ENCODE results near the gene ADAT2.

ADAT2 gene

DNA sequence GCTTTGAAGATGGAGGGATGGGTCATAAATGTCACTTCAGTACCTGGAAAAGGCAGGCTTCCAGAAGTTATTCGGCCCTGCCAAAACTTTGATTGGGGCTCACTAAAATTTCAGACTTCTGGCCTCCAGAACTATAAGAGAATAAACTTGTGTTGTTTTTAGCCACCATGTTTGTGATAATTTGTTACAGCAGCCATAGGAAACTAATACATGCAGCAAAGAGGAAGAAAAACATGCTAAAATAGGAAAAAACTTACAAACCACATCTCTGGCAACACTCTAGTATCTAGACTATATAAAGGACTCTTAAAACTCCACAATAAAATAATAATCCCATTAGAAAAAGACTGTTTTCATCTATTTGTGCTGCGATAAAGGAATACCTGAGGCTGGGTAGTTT, 9.5 kb downstream of the ADAT2 start:
- Histone ChIP-seq H2AFZ (ENCODE audit: low read length, unreplicated experiment) (no peak overlapping the region), H3K79me2 (ENCODE audit: control insufficient read depth, insufficient read depth, low read length, unreplicated experiment) (peaks cover 6% of the 10 kb centered on the region), H3K4me3 (ENCODE audit: low read depth, low read length) (no peak overlapping the region), H3K27me3 (ENCODE audit: insufficient read depth, low read length) (no peaks in the 10 kb centered on the region), H3K36me3 (ENCODE audit: insufficient read depth, low read length) (0 out of 2 replicates have a peak, but pooled peaks cover 16% of the 10 kb centered on the region), H3K4me1 (ENCODE audit: control insufficient read depth, insufficient read depth, low read length, unreplicated experiment) (peaks cover 5% of the 10 kb centered on the region), H3K27ac (ENCODE audit: low read depth, low read length) (peak overlapping the region; percentile 16; the same call in 1 of the 2 replicates)

DNA sequence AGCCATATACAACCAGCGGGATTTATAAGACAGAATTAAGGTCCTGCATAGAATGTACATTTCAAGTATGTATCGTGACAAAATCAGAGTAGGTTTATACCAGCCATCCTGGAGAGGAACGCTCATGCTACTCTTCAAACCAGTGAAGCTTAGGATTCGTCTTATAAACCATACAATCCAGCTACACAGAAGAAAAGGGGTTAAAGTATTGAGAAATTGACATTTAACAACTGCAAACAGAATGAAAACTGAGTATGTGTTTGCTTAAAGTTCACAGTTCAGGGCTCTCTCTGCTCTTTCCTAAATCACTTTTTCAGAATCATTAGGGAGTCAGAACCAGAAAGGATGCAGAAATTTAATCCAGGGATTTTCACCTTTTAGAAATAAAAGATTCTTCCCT, 17.9 kb downstream of the ADAT2 start:
- Histone ChIP-seq H3K27me3 (ENCODE audit: insufficient read depth, low read length) (no peaks in the 10 kb centered on the region), H3K36me3 (ENCODE audit: insufficient read depth, low read length) (no peaks in the 10 kb centered on the region), H3K4me3 (ENCODE audit: low read depth, low read length) (no peak overlapping the region), H2AFZ (ENCODE audit: low read length, unreplicated experiment) (no peak overlapping the region), H3K79me2 (ENCODE audit: control insufficient read depth, insufficient read depth, low read length, unreplicated experiment) (no peaks in the 10 kb centered on the region), H3K27ac (ENCODE audit: low read depth, low read length) (no peak overlapping the region), H3K4me1 (ENCODE audit: control insufficient read depth, insufficient read depth, low read length, unreplicated experiment) (no peaks in the 10 kb centered on the region)

DNA sequence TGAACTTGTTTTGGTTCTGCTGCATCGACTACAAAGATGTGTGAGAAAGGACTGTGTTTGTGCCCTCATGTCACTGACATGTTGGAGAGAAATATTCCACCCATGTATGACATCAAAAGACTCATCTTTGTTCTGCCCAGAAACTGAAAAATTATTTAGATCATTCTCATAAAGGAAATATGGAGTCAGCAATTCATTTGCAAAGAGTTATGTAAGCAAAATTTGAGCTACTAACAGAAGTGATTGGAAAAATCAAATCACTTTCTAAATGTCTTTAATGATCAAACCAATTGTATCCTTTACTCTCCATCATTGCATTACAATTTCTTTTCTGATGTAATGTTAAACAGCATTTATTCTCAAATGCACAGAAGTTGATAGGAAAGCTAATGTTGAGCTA, 19.3 kb downstream of the ADAT2 start:
- Histone ChIP-seq H3K27me3 (ENCODE audit: insufficient read depth, low read length) (no peaks in the 10 kb centered on the region), H3K4me1 (ENCODE audit: control insufficient read depth, insufficient read depth, low read length, unreplicated experiment) (no peaks in the 10 kb centered on the region), H3K27ac (ENCODE audit: low read depth, low read length) (no peak overlapping the region), H2AFZ (ENCODE audit: low read length, unreplicated experiment) (no peak overlapping the region), H3K79me2 (ENCODE audit: control insufficient read depth, insufficient read depth, low read length, unreplicated experiment) (no peaks in the 10 kb centered on the region), H3K36me3 (ENCODE audit: insufficient read depth, low read length) (no peaks in the 10 kb centered on the region), H3K4me3 (ENCODE audit: low read depth, low read length) (no peak overlapping the region)

DNA sequence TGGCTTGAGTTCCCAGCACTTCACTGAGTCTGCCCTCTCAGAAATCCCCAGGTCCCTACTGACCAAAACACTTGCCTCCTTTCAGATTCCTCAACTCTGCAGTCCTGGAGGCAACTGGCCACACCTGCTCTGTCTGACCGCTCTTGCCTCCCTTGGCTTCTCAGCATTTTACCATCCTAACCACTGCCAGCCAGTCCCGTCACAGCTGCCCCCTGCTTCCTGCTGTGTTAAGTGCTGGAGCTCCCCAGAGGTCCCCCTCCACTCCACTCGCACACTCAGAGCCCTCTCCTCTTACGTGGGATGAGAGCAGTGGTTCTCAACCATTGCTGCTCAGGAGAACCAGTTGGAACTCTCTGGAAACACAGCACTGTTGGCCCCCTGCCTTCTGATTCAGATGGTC, 20.5 kb downstream of the ADAT2 start:
- H3K4me1 ChIP-seq (ENCODE audit: control insufficient read depth, insufficient read depth, low read length, unreplicated experiment), result no peaks in the 10 kb centered on the region
- H3K36me3 ChIP-seq (ENCODE audit: insufficient read depth, low read length), result no peaks in the 10 kb centered on the region
- no peak overlapping the region for H3K27ac ChIP-seq (ENCODE audit: low read depth, low read length)
- H3K79me2 ChIP-seq (ENCODE audit: control insufficient read depth, insufficient read depth, low read length, unreplicated experiment), result no peaks in the 10 kb centered on the region
- H3K27me3 ChIP-seq (ENCODE audit: insufficient read depth, low read length), result no peaks in the 10 kb centered on the region
- no peak overlapping the region for H3K4me3 ChIP-seq (ENCODE audit: low read depth, low read length)
- no peak overlapping the region for H2AFZ ChIP-seq (ENCODE audit: low read length, unreplicated experiment)

DNA sequence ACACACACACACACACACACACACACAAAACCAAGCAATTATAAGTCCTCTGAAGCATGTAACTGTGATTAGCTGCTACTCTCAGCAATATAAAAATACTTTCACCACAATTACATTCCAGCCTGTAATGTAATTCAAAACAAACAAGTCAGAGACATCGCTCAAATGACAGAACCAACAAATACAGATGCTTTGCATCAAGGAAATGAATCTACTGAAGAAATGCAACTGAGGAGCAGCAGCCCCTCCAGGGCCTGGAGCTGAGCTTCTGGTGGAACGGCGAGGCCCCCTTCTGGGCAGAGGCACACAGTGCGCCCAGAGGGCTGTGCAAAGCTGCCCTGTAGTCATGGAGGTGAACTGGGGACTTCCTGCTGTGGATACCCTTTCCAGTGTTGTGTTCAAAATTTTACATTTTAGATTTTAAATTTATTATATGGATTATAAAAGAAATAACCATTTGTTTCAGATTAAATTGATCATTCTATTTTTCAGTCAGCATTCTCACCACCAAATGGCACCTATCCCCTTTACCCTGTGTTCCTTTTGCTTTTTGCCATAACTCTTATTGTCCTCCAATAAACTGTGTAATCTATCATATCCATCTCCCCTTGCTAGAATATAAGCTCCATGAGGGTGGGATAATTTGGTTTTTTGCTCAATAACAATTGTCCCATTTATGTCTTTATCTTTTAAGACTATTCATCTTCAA, 23.2 kb downstream of the ADAT2 start:
- Histone ChIP-seq H3K4me3 (ENCODE audit: low read depth, low read length) (no peak overlapping the region), H3K27ac (ENCODE audit: low read depth, low read length) (no peak overlapping the region), H2AFZ (ENCODE audit: low read length, unreplicated experiment) (no peak overlapping the region), H3K4me1 (ENCODE audit: control insufficient read depth, insufficient read depth, low read length, unreplicated experiment) (no peaks in the 10 kb centered on the region), H3K79me2 (ENCODE audit: control insufficient read depth, insufficient read depth, low read length, unreplicated experiment) (no peaks in the 10 kb centered on the region), H3K36me3 (ENCODE audit: insufficient read depth, low read length) (no peaks in the 10 kb centered on the region), H3K27me3 (ENCODE audit: insufficient read depth, low read length) (no peaks in the 10 kb centered on the region)

DNA sequence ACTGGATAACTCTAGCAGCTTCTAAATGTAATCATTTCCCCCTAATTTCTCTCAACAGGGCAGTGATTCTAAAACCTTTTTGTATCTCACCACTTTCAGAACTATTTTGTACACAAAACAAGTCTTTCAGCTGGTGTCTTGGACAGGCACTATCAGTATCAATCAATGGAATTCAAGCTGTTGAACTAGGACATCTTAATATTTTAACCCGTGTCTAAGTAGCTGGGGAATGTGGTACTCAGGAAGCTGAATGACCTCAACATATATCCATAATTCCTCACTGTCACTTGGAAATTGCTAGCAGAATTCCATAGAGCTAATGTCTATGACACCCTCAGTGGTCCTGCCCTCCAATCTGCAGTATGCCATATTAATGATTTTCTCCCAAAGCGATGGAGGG, 24.5 kb downstream of the ADAT2 start:
- Histone ChIP-seq H3K36me3 (ENCODE audit: insufficient read depth, low read length) (no peaks in the 10 kb centered on the region), H3K4me3 (ENCODE audit: low read depth, low read length) (no peak overlapping the region), H3K79me2 (ENCODE audit: control insufficient read depth, insufficient read depth, low read length, unreplicated experiment) (no peaks in the 10 kb centered on the region), H2AFZ (ENCODE audit: low read length, unreplicated experiment) (no peak overlapping the region), H3K27me3 (ENCODE audit: insufficient read depth, low read length) (no peaks in the 10 kb centered on the region), H3K27ac (ENCODE audit: low read depth, low read length) (no peak overlapping the region), H3K4me1 (ENCODE audit: control insufficient read depth, insufficient read depth, low read length, unreplicated experiment) (no peaks in the 10 kb centered on the region)

DNA sequence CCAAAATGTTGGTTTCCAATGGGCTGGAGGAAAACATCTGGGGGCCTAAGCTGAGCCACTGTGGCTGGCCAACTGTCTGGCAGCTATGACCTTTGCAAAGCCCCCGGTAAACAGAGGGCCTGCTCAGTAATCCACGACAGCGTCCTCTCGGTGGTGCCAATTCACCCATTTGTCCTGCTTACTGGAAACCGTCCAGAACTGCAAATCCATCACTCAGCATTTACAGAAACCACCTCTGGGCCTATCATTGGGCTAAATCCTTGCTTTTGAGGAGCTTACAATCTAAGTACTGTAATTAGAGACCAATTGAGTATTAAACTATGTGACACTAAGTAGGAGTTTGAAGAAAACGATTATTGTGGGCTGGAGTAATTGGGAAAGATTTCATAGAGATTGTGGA, 31.0 kb downstream of the ADAT2 start:
- Histone ChIP-seq H3K36me3 (ENCODE audit: insufficient read depth, low read length) (no peaks in the 10 kb centered on the region), H3K79me2 (ENCODE audit: control insufficient read depth, insufficient read depth, low read length, unreplicated experiment) (no peaks in the 10 kb centered on the region), H3K4me1 (ENCODE audit: control insufficient read depth, insufficient read depth, low read length, unreplicated experiment) (no peaks in the 10 kb centered on the region), H3K27ac (ENCODE audit: low read depth, low read length) (no peak overlapping the region), H3K4me3 (ENCODE audit: low read depth, low read length) (no peak overlapping the region), H2AFZ (ENCODE audit: low read length, unreplicated experiment) (no peak overlapping the region), H3K27me3 (ENCODE audit: insufficient read depth, low read length) (no peaks in the 10 kb centered on the region)

DNA sequence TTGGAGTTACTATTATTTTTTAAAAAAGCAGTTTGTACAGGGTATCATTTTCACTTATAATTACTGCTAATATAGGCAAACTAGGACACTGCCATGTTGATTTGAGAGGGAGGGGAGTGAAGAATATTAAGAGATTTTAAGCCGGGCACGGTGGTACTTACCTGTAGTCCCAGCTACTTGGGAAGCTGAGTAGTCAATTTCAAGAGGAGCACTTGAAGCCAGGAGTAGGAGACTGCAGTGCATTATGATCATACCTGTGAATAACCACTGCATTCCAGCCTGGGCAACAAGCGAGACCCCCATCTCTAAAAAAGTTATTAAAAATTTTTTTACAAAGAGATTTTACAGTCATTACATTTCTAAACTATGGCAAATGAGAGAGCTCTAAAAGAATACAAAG, 35.7 kb downstream of the ADAT2 start:
- H3K4me3 ChIP-seq (ENCODE audit: low read depth, low read length), result no peak overlapping the region
- no peaks in the 10 kb centered on the region for H3K36me3 ChIP-seq (ENCODE audit: insufficient read depth, low read length)
- H3K27me3 ChIP-seq (ENCODE audit: insufficient read depth, low read length), result no peaks in the 10 kb centered on the region
- no peak overlapping the region for H3K27ac ChIP-seq (ENCODE audit: low read depth, low read length)
- no peaks in the 10 kb centered on the region for H3K79me2 ChIP-seq (ENCODE audit: control insufficient read depth, insufficient read depth, low read length, unreplicated experiment)
- peaks cover 12% of the 10 kb centered on the region for H3K4me1 ChIP-seq (ENCODE audit: control insufficient read depth, insufficient read depth, low read length, unreplicated experiment)
- H2AFZ ChIP-seq (ENCODE audit: low read length, unreplicated experiment), result no peak overlapping the region

DNA sequence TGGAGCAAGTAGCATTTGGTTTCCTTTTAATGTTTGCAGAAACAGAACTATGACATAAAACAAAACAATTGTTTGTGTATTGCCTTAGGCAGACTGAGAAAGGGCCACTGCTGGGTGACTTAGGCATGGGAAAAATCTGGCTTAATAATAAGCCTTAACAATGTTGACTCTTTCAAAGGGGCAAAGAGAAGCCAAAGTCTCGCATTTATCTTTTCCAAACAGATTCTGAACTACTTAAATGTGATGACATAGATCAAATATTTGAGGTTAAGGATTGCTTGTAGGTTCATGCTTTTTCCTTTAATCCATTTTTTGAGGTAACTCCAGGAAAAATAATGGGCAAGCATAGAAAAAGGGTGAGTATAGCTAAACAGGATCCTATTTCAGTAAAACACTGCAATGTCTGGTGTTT, 39.6 kb downstream of the ADAT2 start:
- Histone ChIP-seq H3K27me3 (ENCODE audit: insufficient read depth, low read length) (no peaks in the 10 kb centered on the region), H3K4me3 (ENCODE audit: low read depth, low read length) (no peak overlapping the region), H3K36me3 (ENCODE audit: insufficient read depth, low read length) (no peaks in the 10 kb centered on the region), H3K79me2 (ENCODE audit: control insufficient read depth, insufficient read depth, low read length, unreplicated experiment) (no peaks in the 10 kb centered on the region), H2AFZ (ENCODE audit: low read length, unreplicated experiment) (peak overlapping the region; percentile 13), H3K27ac (ENCODE audit: low read depth, low read length) (peak overlapping the region; percentile 35), H3K4me1 (ENCODE audit: control insufficient read depth, insufficient read depth, low read length, unreplicated experiment) (peaks cover 18% of the 10 kb centered on the region)

DNA sequence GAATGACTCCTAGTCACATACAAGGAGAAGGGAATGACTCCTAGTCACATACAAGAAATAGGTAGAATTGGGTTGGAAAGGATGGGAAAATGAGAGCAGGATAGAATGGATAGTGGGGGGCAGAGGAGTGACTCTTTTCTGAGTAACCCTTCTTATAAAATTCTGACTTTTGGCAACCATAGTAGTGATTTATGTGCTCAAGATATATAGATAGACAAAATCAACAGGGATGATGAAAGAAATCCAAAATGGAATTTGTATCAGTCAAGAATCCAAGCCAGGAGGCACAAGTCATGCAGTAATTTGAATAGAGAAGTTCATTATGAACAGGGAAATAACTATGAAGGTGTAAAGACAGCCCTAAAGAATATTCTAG, 41.7 kb downstream of the ADAT2 start:
- no peak overlapping the region for H2AFZ ChIP-seq (ENCODE audit: low read length, unreplicated experiment)
- H3K27me3 ChIP-seq (ENCODE audit: insufficient read depth, low read length), result no peaks in the 10 kb centered on the region
- H3K36me3 ChIP-seq (ENCODE audit: insufficient read depth, low read length), result no peaks in the 10 kb centered on the region
- no peaks in the 10 kb centered on the region for H3K79me2 ChIP-seq (ENCODE audit: control insufficient read depth, insufficient read depth, low read length, unreplicated experiment)
- H3K27ac ChIP-seq (ENCODE audit: low read depth, low read length), result peak overlapping the region; percentile 24; the same call in 1 of the 2 replicates
- H3K4me1 ChIP-seq (ENCODE audit: control insufficient read depth, insufficient read depth, low read length, unreplicated experiment), result peaks cover 24% of the 10 kb centered on the region
- no peak overlapping the region for H3K4me3 ChIP-seq (ENCODE audit: low read depth, low read length)

DNA sequence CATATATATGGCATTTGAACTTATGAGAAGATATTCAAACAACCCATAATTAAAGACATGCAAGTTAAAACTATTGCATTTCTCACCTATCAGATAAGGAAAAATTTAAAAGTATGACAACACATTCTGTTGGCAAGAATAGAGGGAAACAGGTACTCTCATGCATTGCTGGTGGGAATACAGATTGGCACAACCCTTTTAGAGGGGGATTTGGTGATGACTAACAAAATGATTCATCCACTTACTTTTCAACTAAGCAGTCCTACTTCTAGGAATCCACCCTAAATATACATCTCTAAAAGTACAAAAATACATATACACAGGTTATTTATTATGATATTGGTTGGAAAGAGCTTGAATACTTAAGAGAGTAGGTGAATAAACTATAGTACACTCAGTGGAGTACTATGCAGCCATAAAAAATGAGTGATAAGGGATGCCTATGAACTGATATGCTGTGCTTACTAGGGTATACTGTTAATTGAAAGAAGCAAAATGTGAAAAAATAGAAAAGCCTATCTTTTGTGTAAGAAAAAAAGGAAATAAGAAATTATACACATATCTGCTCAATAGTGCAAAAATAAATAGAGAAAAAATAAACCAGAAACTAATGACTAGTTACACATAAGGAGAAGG, 42.2 kb downstream of the ADAT2 start:
- H3K27ac ChIP-seq (ENCODE audit: low read depth, low read length), result no peak overlapping the region
- no peaks in the 10 kb centered on the region for H3K79me2 ChIP-seq (ENCODE audit: control insufficient read depth, insufficient read depth, low read length, unreplicated experiment)
- H2AFZ ChIP-seq (ENCODE audit: low read length, unreplicated experiment), result no peak overlapping the region
- H3K36me3 ChIP-seq (ENCODE audit: insufficient read depth, low read length), result no peaks in the 10 kb centered on the region
- H3K4me1 ChIP-seq (ENCODE audit: control insufficient read depth, insufficient read depth, low read length, unreplicated experiment), result peaks cover 24% of the 10 kb centered on the region
- no peaks in the 10 kb centered on the region for H3K27me3 ChIP-seq (ENCODE audit: insufficient read depth, low read length)
- no peak overlapping the region for H3K4me3 ChIP-seq (ENCODE audit: low read depth, low read length)

Measured in ACC112 (cell line).